Measurements from ENCODE around the gene SH2D1B.

SH2D1B gene

DNA sequence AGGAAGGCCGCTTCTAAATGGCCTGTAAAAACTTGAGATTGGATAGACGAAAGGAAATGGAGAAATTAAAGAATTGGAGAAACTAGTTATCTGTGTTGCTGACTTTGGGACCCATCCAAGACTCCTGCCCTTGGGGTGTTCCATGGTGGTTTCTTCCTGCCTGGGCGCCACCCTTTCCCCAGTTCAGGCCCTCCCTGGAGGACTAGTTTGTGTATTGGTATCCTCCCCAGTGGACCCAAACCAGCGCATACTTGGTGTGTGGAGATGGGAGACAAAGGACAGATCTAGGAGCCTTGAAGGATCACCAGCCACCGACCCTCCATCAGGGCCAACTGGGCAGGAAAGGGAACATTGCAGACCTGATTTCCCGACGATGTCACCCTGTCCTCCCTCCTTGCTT, 42.4 kb downstream of the SH2D1B start:
- TF ChIP-seq CTCF (IDR thresholded peaks at IDR 0.05; ENCODE audit: insufficient read depth, low read depth, low read length, missing control alignments) = no peak
- H3K4me3 ChIP-seq (ENCODE audit: low read depth, low read length) = no peak overlapping the region
- DNase-seq (ENCODE audit: low read depth) = no peak

DNA sequence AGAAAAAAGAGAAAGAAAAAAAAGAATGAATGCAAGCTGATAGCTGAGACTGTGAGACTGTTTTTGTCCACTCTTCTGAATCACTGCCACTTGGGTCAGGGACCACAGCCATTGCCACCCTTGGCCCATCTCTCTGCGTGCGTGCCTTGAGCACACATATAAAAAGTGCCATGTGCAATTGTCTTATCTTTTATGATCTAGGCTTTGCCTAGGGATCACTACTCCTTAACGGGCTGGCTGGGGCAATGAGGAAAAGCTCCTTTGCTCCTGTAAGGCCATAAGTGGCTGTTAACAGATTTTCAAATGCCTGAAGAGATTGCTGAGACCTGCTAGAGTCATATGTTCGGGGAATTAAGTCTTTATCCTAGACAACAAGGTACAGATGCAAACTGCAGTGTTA, 43.5 kb downstream of the SH2D1B start:
- no peak overlapping the region for H3K4me3 ChIP-seq (ENCODE audit: low read depth, low read length)
- DNase-seq (ENCODE audit: low read depth) = no peak
- TF ChIP-seq CTCF (IDR thresholded peaks at IDR 0.05; ENCODE audit: insufficient read depth, low read depth, low read length, missing control alignments) = no peak

DNA sequence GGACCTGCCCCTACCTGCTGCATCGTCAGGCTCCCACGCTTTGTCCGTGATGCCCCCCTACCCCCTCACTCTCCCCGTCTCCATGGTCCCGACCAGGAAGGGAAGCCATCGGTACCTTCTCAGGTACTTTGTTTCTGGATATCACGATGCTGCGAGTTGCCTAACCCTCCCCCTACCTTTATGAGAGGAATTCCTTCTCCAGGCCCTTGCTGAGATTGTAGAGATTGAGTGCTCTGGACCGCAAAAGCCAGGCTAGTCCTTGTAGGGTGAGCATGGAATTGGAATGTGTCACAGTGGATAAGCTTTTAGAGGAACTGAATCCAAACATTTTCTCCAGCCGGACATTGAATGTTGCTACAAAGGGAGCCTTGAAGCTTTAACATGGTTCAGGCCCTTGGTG, 44.2 kb downstream of the SH2D1B start:
- no peak overlapping the region for H3K4me3 ChIP-seq (ENCODE audit: low read depth, low read length)
- no peak for DNase-seq (ENCODE audit: low read depth)
- no peak for TF ChIP-seq CTCF (IDR thresholded peaks at IDR 0.05; ENCODE audit: insufficient read depth, low read depth, low read length, missing control alignments)

DNA sequence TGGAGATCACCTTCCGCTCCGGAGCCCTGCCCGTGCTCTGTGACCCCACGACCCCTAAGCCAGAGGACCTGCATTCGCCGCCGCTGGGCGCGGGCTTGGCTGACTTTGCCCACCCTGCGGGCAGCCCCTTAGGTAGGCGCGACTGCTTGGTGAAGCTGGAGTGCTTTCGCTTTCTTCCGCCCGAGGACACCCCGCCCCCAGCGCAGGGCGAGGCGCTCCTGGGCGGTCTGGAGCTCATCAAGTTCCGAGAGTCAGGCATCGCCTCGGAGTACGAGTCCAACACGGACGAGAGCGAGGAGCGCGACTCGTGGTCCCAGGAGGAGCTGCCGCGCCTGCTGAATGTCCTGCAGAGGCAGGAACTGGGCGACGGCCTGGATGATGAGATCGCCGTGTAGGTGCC, 44.9 kb downstream of the SH2D1B start:
- no peak overlapping the region for H3K4me3 ChIP-seq (ENCODE audit: low read depth, low read length)
- DNase-seq (ENCODE audit: low read depth) = no peak
- no peak for TF ChIP-seq CTCF (IDR thresholded peaks at IDR 0.05; ENCODE audit: insufficient read depth, low read depth, low read length, missing control alignments)

GRCh38 chr1:162366671-162367070, 45.3 kb downstream of the SH2D1B start:
- H3K4me3 ChIP-seq (ENCODE audit: low read depth, low read length) = no peak overlapping the region
- no peak for DNase-seq (ENCODE audit: low read depth)
- no peak for TF ChIP-seq CTCF (IDR thresholded peaks at IDR 0.05; ENCODE audit: insufficient read depth, low read depth, low read length, missing control alignments)

DNA sequence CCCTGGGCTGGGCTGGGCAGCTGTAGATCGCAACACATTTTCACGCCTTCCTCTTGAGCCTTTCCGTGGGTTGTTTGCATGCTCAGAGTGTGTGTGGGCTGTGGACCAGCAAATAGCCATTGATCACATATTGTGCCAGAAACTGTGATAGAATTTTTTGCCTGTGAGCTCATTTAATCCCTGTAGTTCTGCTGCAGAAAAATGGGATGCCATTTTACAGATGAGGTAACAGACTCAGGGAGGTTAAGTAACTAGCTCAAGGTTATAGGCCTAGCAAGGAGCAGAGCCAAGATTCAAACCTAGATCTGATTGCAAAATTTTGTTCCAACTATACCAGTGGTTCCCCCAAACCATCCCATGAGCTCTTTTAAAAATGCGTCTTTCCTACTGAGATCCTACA, 45.8 kb downstream of the SH2D1B start:
- H3K4me3 ChIP-seq (ENCODE audit: low read depth, low read length) = no peak overlapping the region
- TF ChIP-seq CTCF (IDR thresholded peaks at IDR 0.05; ENCODE audit: insufficient read depth, low read depth, low read length, missing control alignments) = no peak
- DNase-seq (ENCODE audit: low read depth) = no peak

DNA sequence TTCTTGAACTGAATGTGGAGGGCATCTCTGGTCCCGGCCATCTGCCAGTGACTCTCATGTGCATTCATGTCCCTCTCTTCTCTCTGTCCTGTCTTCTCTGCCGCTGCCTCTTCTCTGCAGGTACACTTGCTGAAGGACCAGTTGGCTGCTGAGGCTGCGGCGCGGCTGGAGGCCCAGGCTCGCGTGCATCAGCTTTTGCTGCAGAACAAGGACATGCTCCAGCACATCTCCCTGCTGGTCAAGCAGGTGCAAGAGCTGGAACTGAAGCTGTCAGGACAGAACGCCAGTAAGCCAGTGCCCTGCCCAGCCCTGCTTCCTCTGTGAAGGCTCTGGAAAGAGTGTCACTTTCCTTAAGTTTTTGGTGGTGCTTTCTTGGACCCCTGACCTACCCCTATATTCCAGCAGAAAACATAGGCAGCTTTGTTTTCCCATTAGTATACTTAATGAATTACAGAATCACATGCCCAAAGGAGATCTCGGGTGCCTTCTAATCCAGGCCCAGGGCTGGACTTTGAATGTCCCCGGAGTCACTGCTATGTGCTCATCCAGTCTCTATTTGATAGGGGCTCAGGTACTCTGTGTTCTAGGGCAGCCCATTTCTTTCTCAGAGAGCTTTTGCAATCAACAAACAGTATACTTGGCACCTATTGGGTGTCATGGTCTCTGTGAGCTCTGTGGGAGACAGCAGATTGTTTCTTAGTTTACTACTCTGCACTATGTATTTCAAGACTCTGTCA, 46.5 kb downstream of the SH2D1B start:
- DNase-seq (ENCODE audit: low read depth) = no peak
- TF ChIP-seq CTCF (IDR thresholded peaks at IDR 0.05; ENCODE audit: insufficient read depth, low read depth, low read length, missing control alignments) = no peak
- H3K4me3 ChIP-seq (ENCODE audit: low read depth, low read length) = no peak overlapping the region
